HepG2 (cell line): ENCODE data around the gene SLC44A5. TPM values are rescaled to one million over a fixed set of nuclear protein-coding genes. Genes with fewer than 3 reads are reported as not detected.

Source experiments
- ATAC-seq: fragments of 200-7000 bp; cut with Tn5 transposase; 3 replicates; pipeline ENCODE4 v1.9.1; 2020; ENCODE audit warnings: mild to moderate bottlenecking, moderate library complexity
- BruUV-seq: library from RNA; stranded (reverse); fragments of 400-500 nt; replicated peaks from 2 replicates; lab custom pipeline; 2021; lab: Mats Ljungman, UMichigan
- CTCF ChIA-PET: fragments of 300-600 bp; formaldehyde crosslinking; extraction: SDS; loops from one replicate; lab custom pipeline; 2021; ENCODE audit warnings: low total read pairs, inconsistent platforms, low intra/inter-chr PET ratio; lab: Yijun Ruan, JAX
- POLR2A ChIA-PET: fragments of 350-600 bp; sonication (Branson Sonifier 250); formaldehyde crosslinking; loops from one replicate; lab custom pipeline; 2020; ENCODE audit warnings: antibody characterized with exemption, inconsistent platforms; lab: Yijun Ruan, JAX
- DNase-seq: peaks from one replicate; pipeline ENCODE4 v3.0.0-alpha.2; 2015; ENCODE audit warnings: low spot score
- FAIRE-seq: peaks from 3 replicates; lab custom pipeline; 2011; peaks lifted over from hg19 to GRCh38; lab: Jason Lieb, UNC
- H2AFZ ChIP-seq: one replicate; pipeline ENCODE4 v1.6.1; 2011; ENCODE audit warnings: low read length, inconsistent platforms
- H3K27ac ChIP-seq: fragments of 300-600 bp; 3 replicates; pipeline ENCODE4 v1.8.0; 2011; ENCODE audit warnings: mixed run types, mild to moderate bottlenecking, mixed read lengths, low read length, inconsistent platforms; ENCODE audit not compliant: insufficient read depth; ENCODE audit errors: extremely low read length
- H3K27me3 ChIP-seq, 2 experiments: fragments of 200-600 bp in 1 of 2; 2 replicates in 1 of 2; 3 replicates in 1 of 2; pipeline versions ENCODE4 v1.6.0 to v1.8.0; 2011; ENCODE audit warnings: low read length in 2 of 2, mild to moderate bottlenecking in 2 of 2, moderate library complexity in 2 of 2, inconsistent platforms in 1 of 2; ENCODE audit not compliant: insufficient read depth in 2 of 2, control insufficient read depth in 1 of 2
- H3K36me3 ChIP-seq, 2 experiments: fragments of 200-600 bp in 1 of 2; replicated peaks in 1 of 2; 2 replicates in 1 of 2; 3 replicates in 1 of 2; pipeline versions ENCODE4 v1.5.1 to v1.8.0; 2011; ENCODE audit warnings: low read length in 2 of 2, inconsistent platforms in 1 of 2; ENCODE audit not compliant: insufficient read depth in 2 of 2, control insufficient read depth in 1 of 2
- H3K4me1 ChIP-seq: 2 replicates; pipeline ENCODE4 v1.5.1; 2012; ENCODE audit warnings: low read length, inconsistent platforms; ENCODE audit not compliant: insufficient read depth
- H3K4me2 ChIP-seq: 2 replicates; pipeline ENCODE4 v1.6.0; 2011; ENCODE audit warnings: low read depth, low read length, inconsistent platforms
- H3K4me3 ChIP-seq, 3 experiments: fragments of 200-600 bp in 1 of 3; sonication (generic), shearing (Covaris generic) in 1 of 3; replicated peaks in 1 of 3; 2 replicates each; pipeline ENCODE4 v1.5.1; 2011 to 2016; ENCODE audit warnings: low read length in 3 of 3, inconsistent platforms in 2 of 3, low read depth in 2 of 3, mild to moderate bottlenecking in 2 of 3, control low read depth in 1 of 3, mixed read lengths in 1 of 3; ENCODE audit not compliant: insufficient read depth in 1 of 3
- H3K79me2 ChIP-seq: one replicate; pipeline ENCODE4 v1.6.1; 2011; ENCODE audit warnings: low read length, inconsistent platforms; ENCODE audit not compliant: insufficient read depth
- H3K9ac ChIP-seq: 2 replicates; pipeline ENCODE4 v1.6.0; 2011; ENCODE audit warnings: mild to moderate bottlenecking, low read depth, low read length, inconsistent platforms; ENCODE audit not compliant: insufficient read depth
- H3K9me3 ChIP-seq: 2 replicates; pipeline ENCODE4 v1.5.1; 2012; ENCODE audit warnings: mild to moderate bottlenecking, low read length
- H4K20me1 ChIP-seq: 2 replicates; pipeline ENCODE4 v1.6.0; 2011; ENCODE audit warnings: inconsistent platforms, mild to moderate bottlenecking, low read length, moderate library complexity; ENCODE audit not compliant: insufficient read depth
- CBX5 ChIP-seq: sonication (generic); formaldehyde crosslinking; IDR thresholded peaks from 2 replicates; pipeline ENCODE4 v1.4.0; 2020; ENCODE audit warnings: missing genetic modification reagents, borderline replicate concordance
- HNF1A ChIP-seq, 2 experiments: sonication (generic) in 1 of 2; formaldehyde crosslinking in 1 of 2; IDR thresholded peaks; 2 replicates each; pipeline versions ENCODE4 v1.4.0 to v1.6.1; 2016 to 2020; ENCODE audit warnings: borderline replicate concordance in 1 of 2, low read depth in 1 of 2, mild to moderate bottlenecking in 1 of 2, missing genetic modification reagents in 1 of 2
- KDM4B ChIP-seq: sonication (generic); formaldehyde crosslinking; IDR thresholded peaks from 2 replicates; pipeline ENCODE4 v1.4.0; 2020; ENCODE audit warnings: missing genetic modification reagents
- SRY ChIP-seq: sonication (generic); formaldehyde crosslinking; IDR thresholded peaks from 2 replicates; pipeline ENCODE4 v1.8.0; 2022; ENCODE audit warnings: mild to moderate bottlenecking, missing genetic modification reagents
- TBX3 ChIP-seq: fragments of 450-650 bp; IDR thresholded peaks from 2 replicates; pipeline ENCODE4 v1.6.1; 2017; ENCODE audit warnings: antibody characterized with exemption, mild to moderate bottlenecking, inconsistent platforms, borderline replicate concordance
- ZFYVE20 ChIP-seq: sonication (generic); formaldehyde crosslinking; IDR thresholded peaks from 2 replicates; pipeline ENCODE4 v1.8.0; 2023; ENCODE audit warnings: low read depth, mild to moderate bottlenecking, moderate library complexity, missing genetic modification reagents, borderline replicate concordance
- ZNF24 ChIP-seq: fragments of 450-650 bp; IDR thresholded peaks from 2 replicates; pipeline ENCODE4 v1.6.1; 2017; ENCODE audit warnings: antibody characterized with exemption, mild to moderate bottlenecking
- ZNF513 ChIP-seq: sonication (generic); formaldehyde crosslinking; conservative IDR thresholded peaks from 2 replicates; pipeline ENCODE4 v1.5.0; 2020; ENCODE audit warnings: missing genetic modification reagents
- ZNF777 ChIP-seq: sonication (generic); formaldehyde crosslinking; IDR thresholded peaks from 2 replicates; pipeline ENCODE4 v1.4.0; 2020; ENCODE audit warnings: missing genetic modification reagents
- WGBS: methylation state at CpG from one replicate; pipeline ENCODE4 v1.1.6; 2017; ENCODE audit warnings: low lambda C conversion rate; 5-methylcytosine and 5-hydroxymethylcytosine counted together
- in situ Hi-C: cut with HindIII; loops from 2 replicates; pipeline ENCODE4 v1.10.0; 2017; ENCODE audit warnings: low pct_unique_long_range_greater_than_20kb; ENCODE audit not compliant: extremely low pct_ligation_motif_present
- intact Hi-C: fragments of 100-400 bp; cut with micrococcal nuclease; formaldehyde crosslinking; loops from one replicate; pipeline ENCODE4 v1.10.0; 2022; ENCODE audit not compliant: unreplicated experiment
- polyA plus RNA-seq, 8 experiments: library from polyadenylated mRNA; depleted of rRNA in 3 of 8; stranded (reverse) in 7 of 8; unstranded in 1 of 8; fragments of >200 nt; fragmentation: Illumina TruSeq in 4 of 8; extraction: Trizol in 4 of 8; gene quantifications; 2 replicates each; pipeline versions ENCODE4 v1.2.1 to v1.2.3, GENCODE V29; 2011 to 2016; ENCODE audit warnings: low read depth in 4 of 8, missing spikeins in 1 of 8, mixed read lengths in 1 of 8; ENCODE audit not compliant: insufficient read depth in 1 of 8
- total RNA-seq, 5 experiments: library from RNA; depleted of rRNA; stranded (reverse); fragments of >200 nt; fragmentation: Illumina TruSeq; extraction: Trizol; gene quantifications; 2 replicates each; pipeline ENCODE4 v1.2.3, GENCODE V29; 2016; ENCODE audit warnings: low read depth in 1 of 5

SLC44A5 gene
- total and polyA plus RNA-seq, 2 of the 13 experiments (the other 11 are each of a cell fraction or from before 2014, with no cell fraction given) = 8.0 to 16.0 TPM

DNA sequence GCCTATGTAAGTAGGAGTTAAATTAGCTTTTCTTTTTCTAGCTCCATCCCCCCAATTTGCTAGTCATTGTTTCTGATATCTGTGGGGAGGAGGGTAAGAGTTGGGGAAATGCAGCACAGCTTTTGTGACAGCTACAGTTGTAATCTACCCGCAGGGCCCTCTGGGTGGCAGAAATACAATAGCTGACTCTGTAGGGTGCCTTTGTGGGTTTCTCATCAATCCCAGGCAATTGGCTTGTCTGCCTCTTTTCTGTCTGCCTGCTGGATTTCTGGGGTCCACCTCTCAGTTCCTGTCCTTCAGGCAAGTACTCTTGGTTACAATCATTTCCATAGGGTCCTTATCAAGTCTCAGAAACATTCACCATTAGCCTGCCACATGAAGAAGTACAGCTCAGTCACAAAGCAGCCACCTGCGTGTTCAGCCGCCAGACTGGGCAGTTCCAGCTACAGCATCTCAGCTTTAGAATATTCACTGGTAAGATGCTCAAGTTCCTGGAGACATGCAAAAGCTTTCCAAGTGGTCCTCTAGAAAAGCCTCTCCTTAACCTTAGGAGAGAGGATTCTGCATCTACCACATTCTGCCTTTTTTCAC lies 19.2 kb upstream of the SLC44A5 start:
- Histone ChIP-seq H3K36me3 (no peaks in the 10 kb centered on the region), H3K9ac (no peak overlapping the region), H3K4me1 (peaks cover 21% of the 10 kb centered on the region), H3K9me3 (no peaks in the 10 kb centered on the region), H3K4me3 (no peak overlapping the region), H2AFZ (no peak overlapping the region), H3K27me3 (no peaks in the 10 kb centered on the region), H3K79me2 (no peaks in the 10 kb centered on the region), H3K4me2 (no peak overlapping the region), H4K20me1 (no peaks in the 10 kb centered on the region), H3K27ac (no peak overlapping the region)
- FAIRE-seq = no peak
- POLR2A ChIA-PET = no interaction called here
- no peak for ATAC-seq
- TF ChIP-seq HNF1A (IDR thresholded peaks at IDR 0.05; ENCODE audit: low read depth) = no peak
- no peak for TF ChIP-seq HNF1A (CRISPR knock-in tag; IDR thresholded peaks at IDR 0.05; ENCODE audit: borderline replicate concordance)
- TF ChIP-seq TBX3 = no peak
- no peak for TF ChIP-seq ZFYVE20 (CRISPR knock-in tag)
- no peak for TF ChIP-seq SRY (CRISPR knock-in tag)
- no peak for TF ChIP-seq ZNF777 (CRISPR knock-in tag)
- no peak for TF ChIP-seq CBX5 (CRISPR knock-in tag)
- no peak for TF ChIP-seq ZNF24
- no peak for TF ChIP-seq KDM4B (CRISPR knock-in tag)
- no peak for TF ChIP-seq ZNF513
- CTCF ChIA-PET = no interaction called here
- WGBS = 90% methylated on average over 3 of the region's 3 CpGs
- DNase-seq = no peak
- intact Hi-C loops = no loop called here
- BruUV-seq = no TSS peak
- in situ Hi-C loops = loop anchor here (25.0 kb wide), 1 partner anchor 393 kb away; no protein-coding TSS in a partner anchor
